AG04450 (cell line): ENCODE results near the gene SLC35D2. TPM values are rescaled to one million over a fixed set of nuclear protein-coding genes. Genes with fewer than 3 reads are reported as not detected.

ENCODE experiments used
- CTCF ChIA-PET: fragments of 300-600, 350-600 bp; formaldehyde crosslinking; extraction: SDS; loops from one replicate; lab custom pipeline; 2022; ENCODE audit warnings: antibody characterized with exemption, inconsistent platforms; lab: Charles Lee
- POLR2A ChIA-PET: fragments of 350-600 bp; formaldehyde crosslinking; extraction: SDS; loops from one replicate; lab custom pipeline; 2021; ENCODE audit warnings: antibody characterized with exemption, inconsistent platforms; lab: Yijun Ruan, JAX
- DNase-seq: peaks from one replicate; pipeline ENCODE4 v3.0.0-alpha.2; 2011; ENCODE audit warnings: low read depth, low spot score
- H3K27ac ChIP-seq: one replicate; pipeline ENCODE4 v1.5.1; 2012; ENCODE audit warnings: low read depth, low read length, control low read depth
- H3K27me3 ChIP-seq: one replicate; pipeline ENCODE4 v1.6.0; 2012; ENCODE audit warnings: low read length; ENCODE audit not compliant: control insufficient read depth, insufficient read depth
- H3K4me3 ChIP-seq: 2 replicates; pipeline ENCODE4 v1.5.1; 2011; ENCODE audit warnings: mild to moderate bottlenecking, low read depth, low read length, control low read depth
- H3K9me3 ChIP-seq: 2 replicates; pipeline ENCODE4 v1.5.1; 2012; ENCODE audit warnings: low read length; ENCODE audit not compliant: control insufficient read depth, insufficient read depth
- polyA plus RNA-seq: library from polyadenylated mRNA; depleted of rRNA; stranded (reverse); fragments of >200 nt; gene quantifications from 2 replicates; pipeline ENCODE4 v1.2.3, GENCODE V29; 2011
- TF ChIP-seq, protein P1 (sequence below): IDR thresholded peaks from 2 replicates; pipeline ENCODE4 v1.5.1; 2011; ENCODE audit warnings: low read depth, low read length, control low read depth, inconsistent platforms

SLC35D2 gene
- polyA plus RNA-seq, 1 experiment = 24.1 TPM

DNA sequence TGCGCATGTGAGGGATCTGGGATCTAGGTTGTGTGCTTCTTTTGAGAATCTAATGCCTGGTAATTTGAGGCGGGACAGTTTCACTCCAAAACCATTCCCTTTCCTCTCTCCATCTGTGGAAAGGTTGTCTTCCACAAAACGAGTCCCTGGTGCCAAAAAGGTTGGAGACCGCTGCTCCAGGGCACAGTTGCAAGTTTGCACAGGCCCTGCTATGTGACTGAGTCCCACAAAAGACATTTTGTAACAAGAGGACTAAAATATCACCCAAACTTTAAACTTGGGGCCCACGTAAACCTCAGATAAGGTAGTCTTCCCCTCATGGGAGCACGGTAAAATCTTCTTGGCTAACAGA lies 40.5 kb upstream of the SLC35D2 start:
- no peaks in the 10 kb centered on the region for H3K27me3 ChIP-seq
- DNase-seq = no peak
- ChIA-PET POLR2A (interaction anchor here (0.6 kb wide), 1 partner anchor 96 kb away, joined by 3 read pairs; no protein-coding TSS in a partner anchor), CTCF (interaction anchor here (1.5 kb wide), 1 partner anchor 107 kb away, joined by 5 read pairs; no protein-coding TSS in a partner anchor)
- TF ChIP-seq, protein P1, sequence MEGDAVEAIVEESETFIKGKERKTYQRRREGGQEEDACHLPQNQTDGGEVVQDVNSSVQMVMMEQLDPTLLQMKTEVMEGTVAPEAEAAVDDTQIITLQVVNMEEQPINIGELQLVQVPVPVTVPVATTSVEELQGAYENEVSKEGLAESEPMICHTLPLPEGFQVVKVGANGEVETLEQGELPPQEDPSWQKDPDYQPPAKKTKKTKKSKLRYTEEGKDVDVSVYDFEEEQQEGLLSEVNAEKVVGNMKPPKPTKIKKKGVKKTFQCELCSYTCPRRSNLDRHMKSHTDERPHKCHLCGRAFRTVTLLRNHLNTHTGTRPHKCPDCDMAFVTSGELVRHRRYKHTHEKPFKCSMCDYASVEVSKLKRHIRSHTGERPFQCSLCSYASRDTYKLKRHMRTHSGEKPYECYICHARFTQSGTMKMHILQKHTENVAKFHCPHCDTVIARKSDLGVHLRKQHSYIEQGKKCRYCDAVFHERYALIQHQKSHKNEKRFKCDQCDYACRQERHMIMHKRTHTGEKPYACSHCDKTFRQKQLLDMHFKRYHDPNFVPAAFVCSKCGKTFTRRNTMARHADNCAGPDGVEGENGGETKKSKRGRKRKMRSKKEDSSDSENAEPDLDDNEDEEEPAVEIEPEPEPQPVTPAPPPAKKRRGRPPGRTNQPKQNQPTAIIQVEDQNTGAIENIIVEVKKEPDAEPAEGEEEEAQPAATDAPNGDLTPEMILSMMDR = no peak
- H3K4me3 ChIP-seq = no peak overlapping the region
- no peak overlapping the region for H3K27ac ChIP-seq
- no peaks in the 10 kb centered on the region for H3K9me3 ChIP-seq

DNA sequence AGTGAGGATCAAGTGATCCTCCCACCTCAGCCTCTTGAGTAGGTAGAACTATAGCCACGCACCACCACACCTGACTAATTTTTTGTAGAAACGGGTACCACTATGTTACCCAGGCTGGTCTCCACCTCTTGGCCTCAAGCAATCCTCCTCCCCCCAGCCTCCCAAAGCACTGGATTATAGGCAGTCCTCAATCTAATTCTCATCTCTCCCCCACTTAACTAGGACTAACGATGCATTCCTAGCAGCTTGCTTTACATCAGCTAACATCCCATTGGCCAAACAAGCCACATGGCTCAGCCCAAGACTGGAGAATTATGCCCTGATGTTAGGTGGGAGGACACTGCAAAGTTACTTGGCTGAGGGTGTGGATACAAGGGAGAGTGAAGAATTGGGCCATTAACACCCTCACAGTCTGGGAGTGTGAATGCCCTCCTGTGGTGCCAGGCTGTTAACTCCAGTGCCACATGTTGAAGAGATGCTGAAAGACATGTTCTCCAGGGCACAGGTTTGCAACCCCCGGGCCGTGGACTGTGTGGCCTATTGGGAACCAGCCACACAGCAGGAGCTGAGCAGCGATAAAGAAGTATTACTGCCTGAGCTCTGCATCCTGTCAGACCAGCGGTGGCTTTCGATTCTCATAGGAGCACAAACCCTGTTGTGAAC lies 39.9 kb upstream of the SLC35D2 start:
- Histone ChIP-seq H3K9me3 (no peaks in the 10 kb centered on the region), H3K4me3 (no peak overlapping the region), H3K27ac (no peak overlapping the region), H3K27me3 (no peaks in the 10 kb centered on the region)
- POLR2A ChIA-PET = interaction anchor here (0.6 kb wide), 1 partner anchor 96 kb away, joined by 3 read pairs; no protein-coding TSS in a partner anchor
- CTCF ChIA-PET = interaction anchor here (1.5 kb wide), 1 partner anchor 106 kb away, joined by 5 read pairs; no protein-coding TSS in a partner anchor
- DNase-seq = no peak
- TF ChIP-seq, protein P1 = no peak

DNA sequence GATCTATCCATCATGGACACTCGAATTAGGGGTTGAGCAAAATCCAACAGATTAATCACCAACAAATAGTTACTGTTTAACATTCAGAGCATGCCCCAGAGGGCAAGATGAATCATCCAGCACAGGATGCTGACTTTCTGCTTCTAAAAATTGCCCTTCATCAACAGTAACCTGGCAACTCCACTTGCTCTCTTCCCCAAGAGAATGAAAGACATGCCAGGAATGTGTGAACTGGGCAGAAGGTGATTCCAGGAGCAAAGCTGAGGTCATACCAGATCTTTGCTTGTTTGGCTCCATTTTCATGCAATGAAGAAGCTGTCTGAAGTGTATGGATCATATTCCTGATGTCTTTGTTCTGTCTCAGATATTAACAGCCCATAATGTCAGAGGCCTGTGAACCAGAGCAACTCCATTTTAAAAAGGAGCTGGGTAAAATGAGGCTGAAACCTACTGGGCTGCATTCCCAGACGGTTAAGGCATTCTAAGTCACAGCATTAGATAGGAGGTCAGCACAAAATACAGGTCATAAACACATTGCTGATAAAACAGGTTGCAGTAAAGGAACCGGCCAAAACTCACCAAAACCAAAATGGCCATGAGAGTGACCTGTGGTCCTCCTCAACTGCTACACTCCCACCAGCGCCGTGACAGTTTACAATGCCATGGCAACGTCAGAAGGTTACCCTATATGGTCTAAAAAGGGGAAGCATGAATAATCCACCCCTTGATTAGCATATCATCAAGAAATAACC lies 37.1 kb upstream of the SLC35D2 start:
- DNase-seq = peak; percentile 64
- CTCF ChIA-PET = no interaction called here
- TF ChIP-seq, protein P1 = no peak
- Histone ChIP-seq H3K4me3 (no peak overlapping the region), H3K9me3 (no peaks in the 10 kb centered on the region), H3K27ac (peak overlapping the region; percentile 83), H3K27me3 (no peaks in the 10 kb centered on the region)
- POLR2A ChIA-PET = interaction anchor here (0.5 to 0.6 kb wide), 2 partner anchors 17 to 30 kb away, joined by 3 read pairs; no protein-coding TSS in a partner anchor

DNA sequence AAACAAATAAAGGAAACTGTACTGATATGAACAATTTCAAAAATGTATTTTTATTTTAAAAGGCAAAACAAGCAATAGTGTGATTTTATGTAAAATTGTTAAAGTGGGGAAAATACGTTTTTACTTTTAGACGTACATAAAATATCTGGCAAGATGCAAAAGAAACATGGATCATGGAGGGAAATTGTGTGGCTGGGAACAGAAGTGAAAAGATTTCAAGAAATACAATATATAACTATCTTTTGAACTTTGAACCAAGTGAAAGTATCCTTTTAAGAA lies 36.1 kb upstream of the SLC35D2 start:
- no peak for DNase-seq
- TF ChIP-seq, protein P1 = no peak
- H3K27ac ChIP-seq = no peak overlapping the region
- peak overlapping the region; percentile 75 for H3K4me3 ChIP-seq
- CTCF ChIA-PET = interaction anchor here (0.8 to 1.0 kb wide), 2 partner anchors 93 to 247 kb away, joined by 3 to 4 read pairs; no protein-coding TSS in a partner anchor
- POLR2A ChIA-PET = interaction anchor here (0.6 kb wide), 1 partner anchor 40 kb away, joined by 3 read pairs; no protein-coding TSS in a partner anchor
- H3K27me3 ChIP-seq = no peaks in the 10 kb centered on the region
- no peaks in the 10 kb centered on the region for H3K9me3 ChIP-seq
